GM18868 (cell line): ENCODE measurements around the gene TRIM17.

Source experiments
- ATAC-seq: cut with Tn5 transposase; IDR thresholded peaks from one replicate; pipeline ENCODE4 v1.9.1; 2021; ENCODE audit warnings: mild to moderate bottlenecking, moderate library complexity; ENCODE audit not compliant: unreplicated experiment

Gene TRIM17

DNA sequence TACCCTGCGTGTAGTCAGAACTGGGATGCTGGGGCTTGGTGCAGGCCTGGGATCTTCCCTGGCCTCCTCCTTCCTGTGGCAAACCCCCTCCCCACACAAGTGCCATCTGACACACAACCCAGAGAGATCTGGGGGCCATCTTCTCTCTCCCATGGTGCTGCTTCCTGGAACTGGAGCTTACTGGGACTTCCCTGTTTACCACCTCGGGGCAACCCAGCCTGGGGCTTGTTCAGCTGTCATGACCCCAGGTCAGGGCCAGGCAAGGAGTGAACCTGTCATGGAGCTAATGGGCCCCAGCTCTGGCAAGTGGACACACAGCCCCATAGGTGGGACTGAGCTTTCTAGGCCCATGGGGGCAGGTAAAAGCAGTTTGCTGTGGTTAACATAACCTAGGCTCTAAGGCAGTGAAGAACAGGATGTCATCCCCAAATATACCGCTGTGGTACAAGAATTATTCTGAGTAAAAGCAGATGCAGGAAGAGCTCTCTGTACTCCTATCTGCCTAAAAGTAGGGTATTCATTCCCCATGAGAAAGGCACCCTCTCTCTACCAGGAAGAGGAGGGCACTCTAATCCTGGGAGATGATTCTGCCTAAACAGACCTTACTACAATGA lies 12.4 kb downstream of the TRIM17 start:
- no peak for ATAC-seq

DNA sequence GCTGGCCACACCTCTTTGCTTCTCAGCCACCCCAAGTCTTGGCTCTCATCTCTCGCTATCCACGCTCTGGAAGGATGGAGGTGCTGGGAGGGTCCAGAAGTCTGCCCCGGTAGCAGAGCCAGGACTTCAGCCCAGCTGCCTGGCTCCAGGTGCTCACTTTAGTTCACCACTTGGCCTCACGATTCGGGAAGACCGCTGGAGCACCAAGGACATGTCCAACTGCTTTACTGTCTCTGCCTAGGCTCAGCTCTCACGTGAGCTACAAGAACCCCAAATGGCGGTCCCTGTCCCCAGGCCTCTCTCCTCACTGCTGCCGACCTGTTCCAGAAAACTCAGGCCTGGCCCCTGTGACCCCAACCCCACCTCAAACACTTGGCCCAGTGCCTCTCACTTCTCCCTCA lies 13.4 kb downstream of the TRIM17 start:
- no peak for ATAC-seq

DNA sequence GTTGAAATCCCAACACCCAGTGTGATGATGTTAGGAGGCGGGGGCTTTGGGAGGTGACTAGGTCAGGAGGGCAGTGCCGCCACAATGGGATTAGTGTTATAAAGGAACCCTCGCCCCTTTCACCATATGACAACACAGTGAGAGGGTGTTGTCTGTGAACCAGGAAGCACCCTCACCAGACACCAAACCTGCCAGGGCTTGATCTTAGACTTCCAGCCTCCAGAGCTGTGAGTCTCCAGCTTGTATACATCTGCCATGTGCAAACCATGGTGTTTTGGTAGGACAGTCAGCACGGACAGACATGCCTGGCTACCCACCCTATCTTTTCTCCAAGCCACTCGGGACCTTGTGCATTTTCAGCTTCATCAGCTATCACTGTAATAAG lies 14.0 kb downstream of the TRIM17 start:
- no peak for ATAC-seq

DNA sequence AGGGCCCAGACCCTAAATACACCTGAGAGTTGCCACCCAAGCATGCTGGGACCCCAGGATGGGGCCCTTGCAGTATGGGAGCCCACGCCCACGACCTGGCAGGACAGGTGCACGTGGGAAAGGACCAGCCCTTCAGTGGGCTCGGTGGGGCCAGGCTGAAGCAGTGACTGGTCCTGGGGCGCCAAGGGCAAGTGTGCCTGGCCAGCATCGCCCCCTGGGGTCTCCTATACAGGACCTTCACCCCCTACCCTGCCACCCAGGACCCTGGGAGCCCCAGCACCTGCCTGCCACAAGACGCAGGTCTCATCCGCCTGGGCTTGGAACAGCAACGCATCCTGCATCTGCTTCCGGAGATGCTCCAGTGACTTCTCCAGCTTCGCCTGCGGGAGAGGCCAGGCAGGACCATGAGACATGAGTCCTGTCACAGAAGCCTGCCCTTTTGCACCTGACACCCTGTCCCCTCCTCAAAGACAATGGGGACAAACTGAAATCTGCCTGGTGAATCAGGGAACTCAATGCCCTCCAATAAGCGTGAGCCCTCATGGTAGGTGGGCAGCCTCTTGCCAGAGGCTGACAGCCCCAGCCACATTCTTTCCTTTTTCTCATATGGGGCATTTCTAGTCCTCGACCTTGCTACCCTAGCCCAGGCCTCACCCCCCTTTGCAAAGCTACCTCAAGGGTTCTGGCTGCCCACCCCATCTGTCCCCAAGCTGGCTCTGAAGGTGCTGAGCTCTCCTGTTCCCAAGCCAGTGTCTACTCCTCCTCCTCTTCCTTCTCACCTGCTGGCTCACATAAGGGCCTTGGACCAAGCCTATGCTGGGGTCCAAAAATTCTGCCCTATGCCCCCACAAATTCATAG lies 14.7 kb downstream of the TRIM17 start:
- no peak for ATAC-seq

DNA sequence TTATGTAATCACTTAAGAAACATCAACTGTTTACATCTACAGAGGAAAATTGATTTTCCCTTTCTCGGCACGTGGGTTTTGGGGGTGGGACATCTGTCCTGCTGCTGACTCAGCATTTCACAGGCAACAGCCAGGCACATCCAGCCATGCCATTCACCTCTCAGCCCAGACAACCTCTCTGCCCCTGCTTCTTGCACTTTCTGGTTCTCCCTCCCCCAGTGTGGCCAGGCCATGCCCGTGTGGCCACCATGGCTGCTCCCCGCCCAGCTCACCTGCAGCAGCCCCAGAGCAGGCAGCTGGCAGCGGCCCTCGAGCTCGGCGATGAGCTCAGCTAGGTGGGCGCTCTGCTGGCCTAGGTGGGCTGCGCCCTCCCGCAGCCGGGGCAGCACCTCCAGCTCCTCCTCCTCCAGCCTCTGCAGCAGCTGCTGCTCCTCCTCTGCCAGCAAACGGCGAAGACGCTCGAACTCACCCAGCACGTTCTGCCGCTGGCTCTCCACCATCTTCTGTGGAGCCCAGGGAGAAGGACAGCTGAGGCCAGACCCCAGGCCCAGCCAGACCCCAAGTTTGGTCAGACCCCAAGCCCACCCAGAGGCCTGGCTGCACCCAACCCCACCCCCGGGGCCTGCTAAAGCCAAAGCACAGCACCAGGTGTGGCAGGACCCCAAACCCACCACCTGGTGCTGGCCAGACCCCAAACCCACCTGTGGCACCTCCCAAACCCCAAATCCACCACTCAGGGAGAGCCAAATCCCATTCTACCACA lies 15.8 kb downstream of the TRIM17 start:
- ATAC-seq: no peak

DNA sequence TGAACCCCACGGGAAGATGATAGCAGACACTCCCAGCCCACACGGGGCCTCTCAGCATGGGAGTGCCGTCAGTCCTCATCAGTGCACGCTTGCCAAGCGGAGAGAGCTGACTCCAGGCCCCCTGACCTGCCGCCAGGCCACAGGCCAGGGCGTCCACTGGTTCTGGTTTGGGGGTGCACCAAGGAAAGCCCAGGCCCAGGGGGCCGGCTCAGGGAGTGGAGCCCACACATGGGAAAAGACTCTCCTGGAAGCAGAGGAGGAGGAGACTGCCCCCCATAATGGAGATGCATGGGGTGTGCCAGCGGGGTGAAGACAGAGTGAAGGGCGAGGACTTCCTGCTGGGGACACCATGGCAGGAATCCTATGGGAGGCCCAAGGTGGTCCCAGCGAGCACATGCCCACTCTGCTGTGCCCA lies 16.4 kb downstream of the TRIM17 start:
- ATAC-seq: no peak

DNA sequence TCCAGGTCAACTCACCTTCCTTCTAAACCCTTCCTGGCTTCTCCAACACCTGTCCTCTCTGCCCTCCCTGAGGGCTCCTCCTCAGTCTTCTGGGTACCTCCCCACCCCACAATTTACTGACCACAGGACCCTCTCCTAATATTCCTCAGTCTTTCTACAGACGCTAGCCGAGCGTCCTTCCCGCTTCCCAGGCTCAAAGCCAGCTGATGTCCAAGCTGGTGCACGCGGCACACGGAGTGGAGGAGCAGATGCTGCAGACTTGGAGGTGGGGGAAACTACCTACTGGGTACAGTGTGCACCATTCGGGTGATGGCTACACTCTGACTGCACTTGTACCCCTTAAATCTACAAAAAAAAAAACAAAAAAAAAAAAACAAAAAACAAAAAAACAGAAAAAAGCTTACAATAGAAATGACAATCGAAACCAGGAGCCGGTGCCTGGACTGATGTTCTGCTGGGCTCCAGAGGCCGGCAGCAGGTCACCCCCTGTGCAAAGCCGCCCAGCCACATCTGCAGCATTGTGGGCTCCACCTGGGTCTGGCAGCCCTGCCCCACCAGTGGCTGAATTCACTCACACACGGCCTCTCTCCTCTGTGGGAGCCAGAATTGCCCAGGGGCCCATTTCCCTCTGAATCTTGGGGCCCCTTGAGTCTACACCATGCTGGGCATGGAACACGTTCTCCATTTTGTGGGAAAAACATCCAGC lies 17.0 kb downstream of the TRIM17 start:
- ATAC-seq: no peak

DNA sequence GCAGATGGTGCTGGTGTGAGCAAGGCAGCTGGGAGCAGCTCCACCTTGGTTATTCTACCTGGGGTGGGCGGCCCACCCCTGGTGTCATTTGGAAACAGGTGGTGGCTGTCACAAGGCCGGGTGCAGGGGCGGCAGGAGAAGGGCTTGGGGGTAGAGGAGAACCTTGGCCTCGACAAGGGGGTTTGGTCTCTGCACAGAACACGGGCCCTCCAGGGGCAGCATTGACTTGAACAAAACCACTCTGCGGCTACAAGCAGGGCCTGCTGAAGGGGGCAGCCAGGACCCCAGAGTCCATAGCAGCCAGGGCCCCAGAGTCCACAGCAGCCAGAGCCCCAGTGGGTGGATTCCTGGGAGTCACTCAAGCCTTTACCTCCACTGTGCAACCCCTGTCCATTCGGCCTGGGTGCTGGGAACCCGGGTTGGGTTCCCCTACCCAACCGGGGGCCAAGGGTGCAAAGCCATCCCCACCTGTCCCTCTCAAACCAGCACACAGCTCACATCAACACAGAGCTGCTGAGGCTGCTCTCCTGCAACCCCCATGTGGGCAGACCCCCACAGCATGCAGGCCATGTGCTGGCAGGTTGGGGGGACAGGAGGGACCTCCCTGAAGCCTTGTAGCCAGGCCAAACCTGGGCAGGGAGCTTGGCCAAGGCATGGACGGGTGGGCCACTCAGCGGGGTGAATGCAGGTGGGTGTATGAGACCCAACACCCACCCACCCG lies 17.8 kb downstream of the TRIM17 start:
- ATAC-seq: no peak

DNA sequence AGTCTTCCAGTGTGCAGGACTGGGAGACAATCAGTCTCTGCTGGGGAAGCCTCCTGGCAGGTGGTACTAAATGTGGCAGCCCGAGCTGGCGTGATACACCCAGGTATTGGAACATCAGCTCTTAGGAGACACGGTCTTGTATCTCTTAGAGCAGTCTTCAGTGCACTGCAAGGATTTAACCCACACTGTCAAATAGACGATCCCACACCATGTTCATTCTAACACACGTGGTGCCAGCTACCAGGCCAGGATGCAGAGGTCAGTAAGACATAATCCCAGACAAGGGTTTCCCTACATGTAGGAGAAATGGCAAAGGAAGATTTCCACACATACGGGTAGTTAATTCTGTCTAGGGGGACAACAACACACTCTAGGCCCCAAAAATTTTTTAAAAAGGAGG lies 18.7 kb downstream of the TRIM17 start:
- no peak for ATAC-seq

DNA sequence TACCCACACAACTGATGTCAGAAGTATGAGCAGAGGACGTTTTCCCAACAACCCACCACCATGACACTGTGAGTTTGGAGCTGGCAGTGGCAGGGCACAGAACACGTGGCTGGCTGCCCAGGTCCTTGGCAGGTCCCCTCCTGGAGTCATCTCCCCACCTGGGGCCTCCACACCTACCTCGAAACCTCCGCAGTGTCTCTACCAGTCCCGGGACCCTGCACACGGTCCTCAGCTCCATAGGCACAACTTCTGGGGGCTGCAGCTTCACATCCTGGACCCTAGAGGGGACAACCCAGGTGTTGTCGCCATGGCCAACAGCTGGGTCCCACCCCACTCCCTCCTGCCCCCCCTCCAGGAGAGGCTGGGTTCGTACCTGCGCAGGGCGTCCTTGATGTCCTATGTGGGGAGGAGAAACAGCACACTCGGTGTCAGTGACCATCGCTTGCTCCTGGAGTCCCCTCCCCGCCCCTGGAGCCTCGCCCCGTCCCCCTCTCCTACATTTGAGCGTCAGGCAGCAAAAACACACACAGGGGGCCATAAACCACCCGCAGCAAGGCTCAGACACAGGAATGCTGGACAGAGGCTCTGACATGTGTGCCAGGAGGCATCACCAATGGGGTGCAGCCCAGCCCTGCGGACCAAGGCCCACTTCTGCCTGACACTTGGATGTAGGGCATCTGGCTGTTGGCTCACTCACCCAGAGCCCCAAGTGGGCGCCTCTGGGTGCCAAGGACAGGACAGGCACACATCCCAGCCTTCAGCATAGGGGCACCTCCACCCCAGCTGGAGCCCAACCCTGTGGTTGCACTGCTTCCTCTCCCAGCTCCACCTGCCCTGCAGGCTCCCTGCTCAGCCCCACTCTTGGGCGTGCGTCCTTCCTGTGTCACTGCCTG lies 19.6 kb downstream of the TRIM17 start:
- no peak for ATAC-seq

DNA sequence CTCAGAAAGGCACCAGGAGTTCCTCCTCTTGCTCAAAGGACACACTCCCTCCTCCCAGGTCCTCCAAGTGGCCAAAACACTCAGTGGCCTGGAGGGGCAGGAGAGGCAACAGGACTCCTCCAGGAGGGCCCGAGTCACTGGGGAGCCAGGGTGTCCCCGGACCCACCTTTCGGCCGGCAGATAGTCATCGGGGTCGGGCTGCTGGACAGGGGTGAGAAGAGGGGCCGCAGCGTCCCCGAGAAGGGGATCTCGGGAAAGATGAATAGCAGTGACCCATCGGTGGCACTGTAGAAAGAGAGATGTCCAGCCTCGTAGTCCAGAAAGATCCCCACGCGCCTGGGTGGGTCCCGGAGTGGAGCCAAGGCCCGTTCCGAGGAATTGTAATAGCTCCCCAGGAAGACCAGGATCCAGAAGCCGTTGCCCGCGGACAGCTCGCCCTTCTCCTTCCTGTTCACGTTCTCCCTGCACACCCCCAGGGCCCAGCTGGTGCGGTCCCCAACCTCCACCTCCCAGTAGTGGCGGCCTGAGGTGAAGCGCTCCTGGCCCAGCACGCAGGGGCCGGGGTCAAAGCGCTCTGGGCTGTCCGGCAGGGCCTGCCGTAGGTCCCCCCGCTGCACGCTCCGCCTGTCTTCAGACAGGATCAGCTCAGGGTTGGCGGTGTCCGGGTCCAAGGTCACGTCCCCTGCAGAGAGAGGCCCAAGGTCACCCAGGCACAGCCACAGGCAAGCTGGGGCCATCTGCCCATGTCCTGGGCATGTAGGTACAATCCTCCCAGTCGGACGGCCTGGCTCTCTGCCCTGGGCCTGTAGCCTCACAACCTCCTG lies 21.9 kb downstream of the TRIM17 start:
- no peak for ATAC-seq

DNA sequence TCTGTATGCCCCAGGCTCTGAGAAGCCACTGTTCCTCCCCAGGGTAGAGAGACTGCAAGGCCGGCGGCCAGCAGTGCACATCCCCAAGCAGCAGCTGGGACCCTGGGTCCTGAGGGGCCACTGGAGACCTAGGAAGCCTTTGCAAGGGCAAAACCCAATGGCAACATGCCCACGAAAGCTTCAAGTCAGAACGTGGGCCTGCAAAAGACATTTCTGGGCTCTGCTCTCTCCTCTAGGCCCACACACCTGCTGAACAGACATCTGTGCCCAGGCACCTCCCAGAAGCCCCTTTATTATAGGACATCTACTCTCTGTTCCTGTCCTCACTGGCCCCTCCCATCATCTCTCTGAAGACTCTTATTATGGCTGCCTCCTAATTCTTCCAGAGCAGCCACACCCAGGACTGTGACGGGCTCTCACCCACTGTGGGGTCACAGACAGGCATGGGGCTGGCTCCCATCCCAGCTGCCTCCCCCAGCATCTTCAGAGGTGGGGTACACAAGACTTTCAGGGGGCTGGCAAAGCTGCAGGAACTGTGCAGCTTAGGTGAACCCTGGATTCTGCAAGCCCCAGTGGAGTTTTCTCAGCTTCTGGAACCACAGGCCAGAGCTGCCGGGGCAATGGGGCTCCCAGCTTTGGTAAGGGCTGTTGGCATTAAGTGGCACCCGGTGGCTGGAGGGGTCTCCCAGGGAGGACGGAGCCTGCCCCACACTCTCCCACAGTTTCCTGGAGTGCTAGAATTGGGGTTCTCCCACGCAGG lies 22.7 kb downstream of the TRIM17 start:
- ATAC-seq: no peak

DNA sequence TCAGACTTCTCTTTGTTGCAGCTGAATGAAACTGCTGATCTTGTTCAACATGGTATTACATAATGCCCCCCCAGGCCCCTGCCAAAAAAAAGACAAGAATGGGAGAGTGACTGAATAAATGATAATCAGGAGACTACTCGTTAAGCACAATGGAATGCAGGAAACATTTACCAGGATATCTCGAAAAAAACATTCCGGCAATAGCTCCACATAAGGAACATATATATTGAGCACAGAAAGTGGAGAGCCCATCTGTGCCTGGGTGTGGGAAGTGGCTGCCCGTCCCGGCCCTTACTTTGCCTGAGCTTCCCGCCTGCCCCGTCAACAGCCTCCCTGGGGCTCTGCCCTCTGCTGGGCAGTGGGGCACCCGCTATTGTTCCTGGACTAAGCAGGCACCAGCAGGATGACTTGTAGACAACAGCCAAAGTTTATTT lies 23.4 kb downstream of the TRIM17 start:
- no peak for ATAC-seq

DNA sequence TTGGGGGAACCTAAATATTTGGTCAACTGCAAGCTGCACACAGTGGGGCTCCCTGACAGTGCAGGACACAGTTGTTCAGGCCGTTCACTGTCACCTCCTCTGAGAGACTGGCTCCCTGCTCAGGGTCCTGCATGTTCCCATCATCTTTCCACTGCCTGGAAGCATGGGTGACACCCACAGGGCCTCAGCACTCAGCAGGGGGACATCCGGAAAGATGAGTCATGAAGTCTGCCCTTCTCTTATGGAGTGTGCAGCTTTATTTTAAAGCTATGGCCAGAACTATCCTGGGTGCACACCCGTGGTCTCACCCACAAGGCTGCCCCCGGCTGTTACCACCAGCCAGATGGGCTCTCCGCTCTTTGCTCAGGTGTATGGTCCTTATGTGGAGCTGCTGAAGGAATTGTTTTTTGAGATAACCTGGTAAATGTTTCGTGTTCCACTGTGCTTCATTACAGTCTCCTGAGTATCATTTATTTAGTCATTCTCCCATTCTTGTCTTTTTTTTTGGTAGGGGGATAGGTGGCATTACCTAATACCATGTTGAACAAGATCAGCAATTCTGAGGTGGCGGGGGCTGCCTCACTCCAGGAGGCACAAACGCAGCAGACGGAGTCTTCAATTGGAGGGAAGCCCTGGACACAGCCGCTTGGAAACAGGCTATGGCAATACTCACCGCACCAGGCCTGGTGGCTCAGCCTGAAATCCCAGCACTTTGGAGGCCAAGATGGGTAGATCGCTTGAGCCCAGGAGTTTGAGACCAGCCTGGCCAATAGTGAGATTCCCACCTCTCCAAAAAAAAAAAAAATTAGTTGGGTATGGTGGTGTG lies 24.3 kb downstream of the TRIM17 start:
- ATAC-seq: no peak

DNA sequence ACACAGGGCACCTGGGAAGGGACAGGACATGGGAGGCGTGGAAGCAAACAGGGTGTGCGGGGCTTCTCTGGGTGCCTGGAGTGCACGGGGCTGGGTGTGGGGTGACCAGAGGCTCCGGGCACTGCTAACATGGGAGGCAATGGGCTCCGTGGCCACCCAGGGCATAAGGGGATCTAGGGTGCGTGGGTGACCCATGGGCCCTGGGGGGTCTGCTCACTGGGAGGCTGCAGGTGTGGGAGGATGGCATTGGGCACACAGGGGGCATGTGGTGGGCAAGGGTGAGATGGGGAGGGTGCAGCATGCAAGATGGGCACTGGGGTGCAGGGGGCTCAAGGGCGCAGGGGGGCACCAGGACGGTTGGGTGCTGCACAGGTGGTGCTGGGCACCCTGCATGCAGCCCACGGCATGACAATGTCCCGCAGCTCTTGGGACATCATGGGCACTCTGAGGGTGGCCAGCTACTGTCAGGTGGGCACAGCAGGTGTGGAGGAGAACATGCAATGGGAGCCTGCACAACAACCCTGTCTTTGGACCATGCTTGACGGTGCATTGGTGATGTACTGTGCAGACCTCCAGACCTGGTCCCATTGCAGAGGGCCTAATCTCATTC lies 25.1 kb downstream of the TRIM17 start:
- ATAC-seq: no peak

DNA sequence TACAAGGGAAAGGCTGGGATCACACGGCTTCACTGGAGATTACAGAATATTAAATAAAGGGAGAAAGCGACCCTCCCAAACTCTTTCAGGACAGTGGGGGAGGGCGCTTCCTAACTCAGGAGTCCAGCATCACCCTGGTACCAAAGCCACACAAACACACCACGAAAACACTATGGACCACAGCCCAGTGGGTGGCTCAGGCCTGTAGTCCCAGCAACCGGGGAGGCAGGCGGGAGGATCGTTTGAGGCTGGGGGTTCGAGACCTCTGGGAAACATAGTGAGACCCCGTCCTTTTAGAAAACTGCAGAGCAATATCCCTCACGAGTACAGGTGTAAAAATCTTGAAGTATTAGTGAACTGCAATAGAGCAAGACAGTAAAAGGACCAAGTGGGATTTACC lies 26.0 kb downstream of the TRIM17 start:
- no peak for ATAC-seq

DNA sequence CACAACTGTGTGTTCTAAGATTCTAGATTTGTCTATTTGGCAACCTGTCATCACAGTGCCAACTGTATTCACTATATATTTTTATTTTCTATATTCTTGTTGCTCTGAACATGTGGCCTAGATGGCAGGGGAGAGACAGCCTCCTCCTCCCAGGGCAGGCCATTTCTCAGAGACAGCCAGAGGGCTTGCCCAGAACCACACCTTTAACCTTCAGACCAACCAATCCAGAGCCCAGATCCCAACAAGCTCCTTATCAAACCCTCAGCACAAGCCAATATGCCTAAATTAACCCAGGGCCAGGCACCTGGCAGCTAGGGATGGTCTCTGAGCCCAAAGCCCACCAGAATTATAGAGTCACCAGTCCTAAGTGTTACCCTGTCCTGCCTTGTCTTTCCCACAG lies 29.3 kb downstream of the TRIM17 start:
- ATAC-seq: no peak
